WERI-Rb-1 (cell line): ENCODE data around the gene CDO1.

Experiments used
- DNase-seq: peaks from one replicate; pipeline ENCODE4 v3.0.0-alpha.2; 2020
- H3K27ac ChIP-seq: fragments of 250-450 bp; sonication (Bioruptor Pico); 2 replicates; pipeline ENCODE4 v1.5.1; 2020; ENCODE audit warnings: mild to moderate bottlenecking, moderate library complexity
- H3K27me3 ChIP-seq: fragments of 250-450 bp; sonication (Bioruptor Pico); 2 replicates; pipeline ENCODE4 v1.5.1; 2021; ENCODE audit warnings: mild to moderate bottlenecking, low read depth, moderate library complexity; ENCODE audit not compliant: insufficient read depth, severe bottlenecking
- H3K36me3 ChIP-seq: fragments of 250-450 bp; sonication (Bioruptor Pico); 2 replicates; pipeline ENCODE4 v1.5.1; 2020; ENCODE audit warnings: mild to moderate bottlenecking, moderate library complexity
- H3K4me3 ChIP-seq: 2 replicates; pipeline ENCODE4 v1.5.1; 2011; ENCODE audit warnings: low read depth, mild to moderate bottlenecking, control low read depth, low read length
- H3K9me3 ChIP-seq: fragments of 250-450 bp; sonication (Bioruptor Pico); 2 replicates; pipeline ENCODE4 v1.5.1; 2021; ENCODE audit warnings: mild to moderate bottlenecking, moderate library complexity; ENCODE audit not compliant: severe bottlenecking
- CTCF ChIP-seq: IDR thresholded peaks from 2 replicates; pipeline ENCODE4 v1.5.1; 2011; ENCODE audit warnings: low read depth, mild to moderate bottlenecking, control low read depth, inconsistent platforms, low read length

The CDO1 gene

GRCh38 chr5:115796656-115797055 lies 19.8 kb downstream of the CDO1 start:
- no peak overlapping the region for H3K4me3 ChIP-seq
- TF ChIP-seq CTCF = no peak
- H3K36me3 ChIP-seq = no peaks in the 10 kb centered on the region
- DNase-seq = no peak
- no peaks in the 10 kb centered on the region for H3K9me3 ChIP-seq
- H3K27ac ChIP-seq = no peak overlapping the region
- no peaks in the 10 kb centered on the region for H3K27me3 ChIP-seq

- TF ChIP-seq CTCF = no peak
- no peaks in the 10 kb centered on the region for H3K27me3 ChIP-seq
- no peaks in the 10 kb centered on the region for H3K9me3 ChIP-seq
- no peaks in the 10 kb centered on the region for H3K36me3 ChIP-seq
- no peak for DNase-seq
- no peak overlapping the region for H3K4me3 ChIP-seq
- no peak overlapping the region for H3K27ac ChIP-seq
These were observed 20.8 kb downstream of the CDO1 start for GRCh38 chr5:115795700-115796099.

GRCh38 chr5:115788440-115788839 lies 28.0 kb downstream of the CDO1 start:
- Histone ChIP-seq H3K36me3 (no peaks in the 10 kb centered on the region), H3K9me3 (no peaks in the 10 kb centered on the region), H3K27me3 (no peaks in the 10 kb centered on the region), H3K27ac (no peak overlapping the region), H3K4me3 (no peak overlapping the region)
- TF ChIP-seq CTCF = no peak
- no peak for DNase-seq

GRCh38 chr5:115787426-115787825 lies 29.0 kb downstream of the CDO1 start:
- Histone ChIP-seq H3K9me3 (no peaks in the 10 kb centered on the region), H3K36me3 (no peaks in the 10 kb centered on the region), H3K4me3 (no peak overlapping the region), H3K27me3 (no peaks in the 10 kb centered on the region), H3K27ac (no peak overlapping the region)
- no peak for DNase-seq
- no peak for TF ChIP-seq CTCF

GRCh38 chr5:115785381-115786065 lies 30.9 kb downstream of the CDO1 start:
- Histone ChIP-seq H3K4me3 (no peak overlapping the region), H3K27me3 (no peaks in the 10 kb centered on the region), H3K36me3 (no peaks in the 10 kb centered on the region), H3K27ac (no peak overlapping the region), H3K9me3 (no peaks in the 10 kb centered on the region)
- DNase-seq = peak; percentile 10
- TF ChIP-seq CTCF = no peak

GRCh38 chr5:115778417-115778816 lies 38.0 kb downstream of the CDO1 start:
- Histone ChIP-seq H3K9me3 (no peaks in the 10 kb centered on the region), H3K36me3 (no peaks in the 10 kb centered on the region), H3K27ac (no peak overlapping the region), H3K27me3 (no peaks in the 10 kb centered on the region), H3K4me3 (no peak overlapping the region)
- TF ChIP-seq CTCF = no peak
- DNase-seq = no peak
